Measurements from ENCODE around the gene DYNLT4. TPM values are rescaled to one million over a fixed set of nuclear protein-coding genes. Genes with fewer than 3 reads are reported as not detected.
A peak's percentile ranks its signal among the peaks of the same experiment; 100 is the strongest.

Gene DYNLT4, protein sequence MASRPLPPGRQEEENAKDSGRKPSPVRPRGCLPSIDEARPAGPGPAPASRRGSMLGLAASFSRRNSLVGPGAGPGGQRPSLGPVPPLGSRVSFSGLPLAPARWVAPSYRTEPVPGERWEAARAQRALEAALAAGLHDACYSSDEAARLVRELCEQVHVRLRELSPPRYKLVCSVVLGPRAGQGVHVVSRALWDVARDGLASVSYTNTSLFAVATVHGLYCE
- total RNA-seq, result not detected

DNA sequence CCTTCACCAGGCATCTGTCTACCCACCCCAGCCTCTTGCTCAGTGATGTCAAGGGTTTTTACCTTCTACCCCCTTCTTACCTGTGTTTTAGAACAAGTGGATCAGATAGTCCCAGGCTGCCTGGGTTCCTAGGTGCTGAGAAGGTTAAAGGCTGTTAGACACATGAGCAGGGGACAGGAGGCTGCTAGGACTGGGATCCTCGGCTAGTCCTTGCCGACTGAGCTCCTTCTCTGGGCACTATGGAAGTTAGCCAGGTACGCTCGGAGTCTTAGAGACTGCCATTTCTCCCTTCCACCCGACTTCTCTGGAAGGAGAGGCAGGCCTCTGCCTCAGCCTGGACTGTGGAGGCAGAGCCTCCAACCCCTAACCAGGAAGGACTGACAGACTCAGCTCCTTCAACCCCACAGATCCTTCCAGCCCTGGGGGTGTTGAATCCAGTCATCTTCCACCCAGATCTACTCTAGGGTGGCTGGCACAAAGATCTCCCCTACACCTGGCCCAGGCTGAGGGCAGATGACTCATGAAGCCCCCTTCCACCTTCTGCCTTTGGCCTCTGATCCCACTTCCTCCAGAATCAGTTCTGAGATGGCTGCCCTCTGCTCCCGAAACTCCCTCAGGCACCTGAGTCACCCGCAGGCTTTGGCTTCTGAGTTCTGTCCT lies at the start of gene DYNLT4:
Gene DYNLT4, minus strand, starts transcription at position 648 of the 660 bp plus-strand sequence. CDS start 683 bp downstream, outside the sequence.
- intact Hi-C loops (cut with DNase I), result loop anchor here (10.0 kb wide), 2 partner anchors 462 to 688 kb away; partner anchors contain the start of gene TESK2

DNA sequence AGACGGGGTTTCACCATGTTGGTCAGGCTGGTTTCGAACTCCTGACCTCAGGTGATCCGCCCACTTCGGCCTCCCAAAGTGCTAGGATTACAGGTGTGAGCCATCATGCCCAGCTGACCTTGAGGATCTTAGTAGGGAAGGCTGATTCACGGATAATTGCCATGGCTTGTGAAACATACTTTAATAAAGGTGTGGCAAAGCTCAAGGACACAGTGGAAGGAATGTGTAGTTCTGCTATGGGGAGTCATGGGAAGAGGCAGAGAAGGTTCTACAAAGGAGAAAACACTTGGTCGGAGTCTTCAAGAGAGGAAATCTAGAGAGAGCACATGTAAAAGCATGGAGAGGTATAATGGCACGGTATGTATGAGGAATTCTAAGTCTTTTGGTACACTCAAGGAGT lies 48.6 kb upstream of the DYNLT4 start:
- Histone ChIP-seq H3K9me3 (no peaks in the 10 kb centered on the region), H3K27me3 (no peaks in the 10 kb centered on the region), H3K36me3 (peaks cover 4 to 10% of the 10 kb centered on the region in 2 donors), H3K4me3 (no peak overlapping the region), H3K27ac (no peak overlapping the region), H3K4me1 (no peaks in the 10 kb centered on the region)
- intact Hi-C loops (cut with DNase I), result no loop called here
- TF ChIP-seq, protein P1, sequence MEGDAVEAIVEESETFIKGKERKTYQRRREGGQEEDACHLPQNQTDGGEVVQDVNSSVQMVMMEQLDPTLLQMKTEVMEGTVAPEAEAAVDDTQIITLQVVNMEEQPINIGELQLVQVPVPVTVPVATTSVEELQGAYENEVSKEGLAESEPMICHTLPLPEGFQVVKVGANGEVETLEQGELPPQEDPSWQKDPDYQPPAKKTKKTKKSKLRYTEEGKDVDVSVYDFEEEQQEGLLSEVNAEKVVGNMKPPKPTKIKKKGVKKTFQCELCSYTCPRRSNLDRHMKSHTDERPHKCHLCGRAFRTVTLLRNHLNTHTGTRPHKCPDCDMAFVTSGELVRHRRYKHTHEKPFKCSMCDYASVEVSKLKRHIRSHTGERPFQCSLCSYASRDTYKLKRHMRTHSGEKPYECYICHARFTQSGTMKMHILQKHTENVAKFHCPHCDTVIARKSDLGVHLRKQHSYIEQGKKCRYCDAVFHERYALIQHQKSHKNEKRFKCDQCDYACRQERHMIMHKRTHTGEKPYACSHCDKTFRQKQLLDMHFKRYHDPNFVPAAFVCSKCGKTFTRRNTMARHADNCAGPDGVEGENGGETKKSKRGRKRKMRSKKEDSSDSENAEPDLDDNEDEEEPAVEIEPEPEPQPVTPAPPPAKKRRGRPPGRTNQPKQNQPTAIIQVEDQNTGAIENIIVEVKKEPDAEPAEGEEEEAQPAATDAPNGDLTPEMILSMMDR (IDR thresholded peaks at IDR 0.05), result no peak
- DNase-seq (ENCODE audit: low spot score in 2 of 2), result no peak

More for the DNA sequence above, at the start of gene DYNLT4:
- TF ChIP-seq, protein P1 (IDR thresholded peaks at IDR 0.05), result no peak
- Histone ChIP-seq H3K27ac (peak within 1 kb of the TSS; percentile 99), H3K27me3 (no peaks in the 10 kb centered on the region), H3K9me3 (no peaks in the 10 kb centered on the region), H3K4me1 (peaks cover 58 to 83% of the 10 kb centered on the region in 2 donors), H3K36me3 (peaks cover 34 to 48% of the 10 kb centered on the region in 2 donors), H3K4me3 (peak within 1 kb of the TSS; percentile 38 to 45)
- peak in 1 of 2 donors; percentile 8 for DNase-seq (ENCODE audit: low spot score in 2 of 2)

DNA sequence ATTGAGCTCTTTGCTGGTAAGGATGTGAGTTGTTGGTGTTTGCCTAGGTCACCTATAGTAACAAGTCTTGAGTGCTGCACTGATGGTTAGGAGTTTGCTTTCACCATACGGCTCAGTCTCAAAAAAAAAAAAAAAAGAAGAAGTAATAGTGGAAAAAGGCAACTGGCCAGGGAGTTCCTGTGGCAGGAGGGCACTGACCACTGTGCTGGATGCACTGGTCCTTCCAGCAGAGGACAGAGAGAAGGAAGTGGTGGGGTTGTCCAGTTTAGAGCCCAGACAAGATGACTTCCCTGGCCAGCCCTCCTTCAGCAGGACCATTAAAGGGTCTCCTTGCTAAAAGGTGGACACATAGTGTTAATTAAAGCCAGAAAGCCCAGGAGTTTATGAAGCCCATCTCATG lies 47.8 kb upstream of the DYNLT4 start:
- Histone ChIP-seq H3K9me3 (no peaks in the 10 kb centered on the region), H3K4me3 (no peak overlapping the region), H3K4me1 (no peaks in the 10 kb centered on the region), H3K27ac (no peak overlapping the region), H3K36me3 (peaks cover 6 to 17% of the 10 kb centered on the region in 2 donors), H3K27me3 (no peaks in the 10 kb centered on the region)
- TF ChIP-seq, protein P1 (IDR thresholded peaks at IDR 0.05), result no peak
- intact Hi-C loops (cut with DNase I), result no loop called here
- no peak for DNase-seq (ENCODE audit: low spot score in 2 of 2)

DNA sequence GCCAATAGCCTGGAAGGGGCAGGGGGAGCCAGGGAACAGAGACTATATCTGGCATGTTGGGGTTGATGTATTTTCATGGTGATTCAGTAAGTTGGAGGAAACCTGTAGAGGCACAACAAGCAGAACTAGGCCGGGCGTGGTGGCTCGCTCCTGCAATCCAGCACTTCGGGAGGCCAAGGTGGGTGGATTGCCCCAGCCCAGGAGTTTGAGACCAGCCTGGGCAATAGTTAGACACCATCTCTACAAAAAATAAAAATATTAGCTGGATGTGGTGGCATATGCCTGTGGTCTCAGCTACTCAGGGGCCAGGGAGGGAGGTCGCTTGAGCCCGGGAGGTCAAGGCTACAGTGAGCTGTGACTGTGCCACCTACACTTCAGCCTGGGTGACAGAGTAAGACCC lies 46.0 kb upstream of the DYNLT4 start:
- intact Hi-C loops (cut with DNase I), result no loop called here
- no peaks in the 10 kb centered on the region for H3K27me3 ChIP-seq
- no peaks in the 10 kb centered on the region for H3K9me3 ChIP-seq
- no peaks in the 10 kb centered on the region for H3K4me1 ChIP-seq
- peaks cover 6 to 17% of the 10 kb centered on the region in 2 donors for H3K36me3 ChIP-seq
- TF ChIP-seq, protein P1 (IDR thresholded peaks at IDR 0.05), result no peak
- H3K27ac ChIP-seq, result no peak overlapping the region
- H3K4me3 ChIP-seq, result no peak overlapping the region
- no peak for DNase-seq (ENCODE audit: low spot score in 2 of 2)

DNA sequence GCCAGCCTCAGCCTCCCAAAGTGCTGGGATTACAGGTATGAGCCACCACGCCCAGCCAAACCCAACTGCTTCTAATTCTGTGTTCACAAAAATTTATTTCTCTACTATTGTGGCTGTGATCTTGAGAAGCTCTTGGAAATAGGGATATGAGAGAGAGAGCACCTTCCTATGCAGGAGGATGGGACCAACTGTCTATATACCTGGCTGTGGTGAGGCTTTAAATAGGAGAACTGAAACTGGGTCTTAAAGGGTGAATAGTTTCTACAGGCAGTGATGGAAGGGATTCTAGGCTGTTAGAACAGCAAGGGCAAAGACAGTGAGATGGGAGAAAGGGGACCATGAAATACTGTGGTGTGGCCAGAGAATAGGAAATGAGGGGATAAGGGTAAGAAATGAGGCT lies 44.2 kb upstream of the DYNLT4 start:
- Histone ChIP-seq H3K4me3 (no peak overlapping the region), H3K27me3 (no peaks in the 10 kb centered on the region), H3K4me1 (no peaks in the 10 kb centered on the region), H3K36me3 (peaks cover 6 to 8% of the 10 kb centered on the region in 2 donors), H3K9me3 (no peaks in the 10 kb centered on the region), H3K27ac (no peak overlapping the region)
- no peak for DNase-seq (ENCODE audit: low spot score in 2 of 2)
- intact Hi-C loops (cut with DNase I), result no loop called here
- TF ChIP-seq, protein P1 (IDR thresholded peaks at IDR 0.05), result no peak
